ENCODE results near the gene DLGAP4. TPM values are rescaled to one million over a fixed set of nuclear protein-coding genes. Genes with fewer than 3 reads are reported as not detected.

DLGAP4 gene
- polyA plus RNA-seq, 1 of the 3 experiments (the other 2 are of a cell fraction), result 31.2 TPM

GRCh38 chr20:36390719-36391415 is 84.7 kb downstream of the DLGAP4 start:
- Histone ChIP-seq H4K20me1 (ENCODE audit: insufficient read depth) (no peaks in the 10 kb centered on the region), H3K9ac (no peak overlapping the region), H3K79me2 (ENCODE audit: insufficient read depth) (no peaks in the 10 kb centered on the region), H3K4me3 (ENCODE audit: low read depth in 2 of 2, low read length in 1 of 2) (no peak overlapping the region), H3K27ac (ENCODE audit: low read depth in 2 of 2, low read length in 1 of 2) (no peak overlapping the region), H3K9me2 (no peaks in the 10 kb centered on the region), H3K36me3 (replicated peaks in 1 of 2; ENCODE audit: control insufficient read depth in 1 of 2, insufficient read depth in 2 of 2, low read length in 1 of 2) (no peaks in the 10 kb centered on the region), H3F3A (replicated peaks; ENCODE audit: insufficient read depth) (no peaks in the 10 kb centered on the region), H3K9me3 (no peaks in the 10 kb centered on the region), H3K27me3 (ENCODE audit: insufficient read depth) (no peaks in the 10 kb centered on the region), H2AFZ (ENCODE audit: low read depth) (no peak overlapping the region), H3K4me2 (no peak overlapping the region), H3K4me1 (ENCODE audit: control insufficient read depth in 1 of 2, insufficient read depth in 2 of 2, low read depth in 1 of 2, low read length in 1 of 2) (no peaks in the 10 kb centered on the region; a peak in 1 of 4 replicates)
- no peak for TF ChIP-seq ELF1 (IDR thresholded peaks at IDR 0.05)
- no peak for TF ChIP-seq CTCF (IDR thresholded peaks at IDR 0.05)
- DNase-seq, result no peak
- ChIA-PET POLR2A (no interaction called here), CTCF (interaction anchor here (1.1 to 3.6 kb wide), 3 partner anchors 9 to 192 kb away, joined by 5 to 20 read pairs (median 9); no protein-coding TSS in a partner anchor)
- 44% methylated on average over 4 of the region's 6 CpGs for WGBS (ENCODE audit: low lambda C conversion rate)

GRCh38 chr20:36391456-36391855 is 85.3 kb downstream of the DLGAP4 start:
- H4K20me1 ChIP-seq (ENCODE audit: insufficient read depth), result no peaks in the 10 kb centered on the region
- TF ChIP-seq YY1 (IDR thresholded peaks at IDR 0.05; ENCODE audit: low read depth), result no peak
- no peak for TF ChIP-seq MAX (IDR thresholded peaks at IDR 0.05; ENCODE audit: low read depth)
- no peak for TF ChIP-seq TEAD4 (IDR thresholded peaks at IDR 0.05; ENCODE audit: borderline replicate concordance, insufficient read depth)
- TF ChIP-seq IRF3 (IDR thresholded peaks at IDR 0.05; ENCODE audit: low read depth, low read length), result no peak
- TF ChIP-seq CHD2 (IDR thresholded peaks at IDR 0.05; ENCODE audit: low read length, partially characterized antibody), result no peak
- TF ChIP-seq RXRA (IDR thresholded peaks at IDR 0.05; ENCODE audit: borderline replicate concordance, low read depth), result no peak
- no peak for TF ChIP-seq JUND (IDR thresholded peaks at IDR 0.05)
- TF ChIP-seq NFIC (IDR thresholded peaks at IDR 0.05; ENCODE audit: borderline replicate concordance), result no peak
- no peak for TF ChIP-seq FOXM1 (IDR thresholded peaks at IDR 0.05; ENCODE audit: low read depth)
- no peak for TF ChIP-seq ZBTB33 (IDR thresholded peaks at IDR 0.05; ENCODE audit: borderline replicate concordance, low read depth)
- no peak for TF ChIP-seq FOSL2 (IDR thresholded peaks at IDR 0.05; ENCODE audit: borderline replicate concordance, low read depth)
- no peak for TF ChIP-seq USF2 (IDR thresholded peaks at IDR 0.05; ENCODE audit: borderline replicate concordance, low read depth, low read length)
- no peak for TF ChIP-seq RFX5 (IDR thresholded peaks at IDR 0.05; ENCODE audit: low read length)
- no peak for TF ChIP-seq NRF1 (IDR thresholded peaks at IDR 0.05; ENCODE audit: low read depth, low read length)
- TF ChIP-seq RAD21 (IDR thresholded peaks at IDR 0.05; ENCODE audit: low read length), result no peak
- no peak for TF ChIP-seq CTCF (IDR thresholded peaks at IDR 0.05)
- H3K27me3 ChIP-seq (ENCODE audit: insufficient read depth), result no peaks in the 10 kb centered on the region

More at GRCh38 chr20:36391456-36391855, 85.3 kb downstream of the DLGAP4 start:
- H3F3A ChIP-seq (replicated peaks; ENCODE audit: insufficient read depth), result no peaks in the 10 kb centered on the region
- no peaks in the 10 kb centered on the region; a peak in 1 of 4 replicates for H3K4me1 ChIP-seq (ENCODE audit: control insufficient read depth in 1 of 2, insufficient read depth in 2 of 2, low read depth in 1 of 2, low read length in 1 of 2)
- H3K9me3 ChIP-seq, result no peaks in the 10 kb centered on the region
- no peak overlapping the region for H3K4me2 ChIP-seq
- no peaks in the 10 kb centered on the region for H3K36me3 ChIP-seq (replicated peaks in 1 of 2; ENCODE audit: control insufficient read depth in 1 of 2, insufficient read depth in 2 of 2, low read length in 1 of 2)
- POLR2A ChIA-PET, result no interaction called here
- H3K4me3 ChIP-seq (ENCODE audit: low read depth in 2 of 2, low read length in 1 of 2), result no peak overlapping the region
- H3K9me2 ChIP-seq, result no peaks in the 10 kb centered on the region
- no peak overlapping the region for H3K27ac ChIP-seq (ENCODE audit: low read depth in 2 of 2, low read length in 1 of 2)
- DNase-seq, result no peak
- H2AFZ ChIP-seq (ENCODE audit: low read depth), result no peak overlapping the region
- no peaks in the 10 kb centered on the region for H3K79me2 ChIP-seq (ENCODE audit: insufficient read depth)
- 43% methylated on average over 5 of the region's 5 CpGs for WGBS (ENCODE audit: low lambda C conversion rate)
- H3K9ac ChIP-seq, result no peak overlapping the region
- CTCF ChIA-PET, result interaction anchor here (0.6 to 3.6 kb wide), 5 partner anchors 8 to 192 kb away, joined by 3 to 20 read pairs (median 5); no protein-coding TSS in a partner anchor

Measured in SK-N-SH (cell line).